ENCODE results near the gene STARD5. TPM values are rescaled to one million over a fixed set of nuclear protein-coding genes. Genes with fewer than 3 reads are reported as not detected.

Gene STARD5
- total and polyA plus RNA-seq, 2 experiments from 2014 or later = 3.8 to 10.1 TPM

DNA sequence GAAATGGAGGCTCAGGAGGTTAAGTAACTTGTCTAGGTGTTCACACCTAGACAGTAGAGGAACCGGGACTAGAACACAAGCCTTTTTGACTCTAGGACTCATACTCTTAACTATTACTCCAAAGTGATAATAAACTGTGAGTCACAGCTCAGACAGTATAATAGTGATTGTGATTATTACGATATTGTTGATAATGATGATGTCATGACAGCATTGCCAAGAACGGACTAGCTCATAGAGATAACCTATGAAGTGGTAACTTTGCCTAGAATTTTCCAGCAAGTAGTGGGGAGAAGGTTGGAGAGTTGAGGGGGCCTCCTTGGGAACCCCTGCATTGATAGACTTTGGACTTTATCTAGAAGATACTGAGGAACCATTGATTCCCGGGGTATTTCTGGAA lies 34.0 kb downstream of the STARD5 start:
- H3K36me3 ChIP-seq (ENCODE audit: insufficient read depth) = no peaks in the 10 kb centered on the region
- H3K27me3 ChIP-seq (ENCODE audit: insufficient read depth) = no peaks in the 10 kb centered on the region
- H3K27ac ChIP-seq (ENCODE audit: low read depth) = no peak overlapping the region
- no peaks in the 10 kb centered on the region for H4K20me1 ChIP-seq (replicated peaks; ENCODE audit: insufficient read depth)
- no peaks in the 10 kb centered on the region for H3F3A ChIP-seq (replicated peaks; ENCODE audit: low read depth)
- peaks cover 5% of the 10 kb centered on the region for H3K27me3 Mint-ChIP-seq (ENCODE audit: insufficient read depth, low read depth, poor library complexity)
- H3K9me3 Mint-ChIP-seq = no peaks in the 10 kb centered on the region
- peaks cover 14% of the 10 kb centered on the region for H3K4me1 Mint-ChIP-seq
- no peak overlapping the region for H3K4me3 ChIP-seq
- no peaks in the 10 kb centered on the region for H3K4me1 ChIP-seq (ENCODE audit: insufficient read depth)
- no peak for ATAC-seq
- H3K79me2 ChIP-seq (replicated peaks; ENCODE audit: insufficient read depth) = no peaks in the 10 kb centered on the region
- no peaks in the 10 kb centered on the region for H3K9me2 ChIP-seq (ENCODE audit: insufficient read depth)
- no peak overlapping the region for H3K27ac Mint-ChIP-seq
- H2AFZ ChIP-seq = no peak overlapping the region
- H3K4me3 Mint-ChIP-seq = no peak overlapping the region
- DNase-seq (ENCODE audit: low spot score) = no peak
- no peaks in the 10 kb centered on the region for H3K36me3 Mint-ChIP-seq (ENCODE audit: low read depth)
- TF ChIP-seq STAT1 (IDR thresholded peaks at IDR 0.05; ENCODE audit: unreplicated experiment) (no peak), EZH2 (IDR thresholded peaks at IDR 0.05; ENCODE audit: low read depth, unreplicated experiment) (no peak), ZNF331 (CRISPR knock-in tag; IDR thresholded peaks at IDR 0.05; ENCODE audit: low read depth) (no peak), CREB1 (CRISPR knock-in tag; IDR thresholded peaks at IDR 0.05; ENCODE audit: low read depth) (no peak), ZNF114 (CRISPR knock-in tag; IDR thresholded peaks at IDR 0.05) (no peak), POLR2AphosphoS5 (IDR thresholded peaks at IDR 0.05; ENCODE audit: low read depth) (no peak), EZH2phosphoT487 (IDR thresholded peaks at IDR 0.05; ENCODE audit: unreplicated experiment) (no peak), JUNB (IDR thresholded peaks at IDR 0.05; ENCODE audit: unreplicated experiment) (no peak), NANOG (IDR thresholded peaks at IDR 0.05; ENCODE audit: borderline replicate concordance) (no peak)
- TF ChIP-seq, protein P1, sequence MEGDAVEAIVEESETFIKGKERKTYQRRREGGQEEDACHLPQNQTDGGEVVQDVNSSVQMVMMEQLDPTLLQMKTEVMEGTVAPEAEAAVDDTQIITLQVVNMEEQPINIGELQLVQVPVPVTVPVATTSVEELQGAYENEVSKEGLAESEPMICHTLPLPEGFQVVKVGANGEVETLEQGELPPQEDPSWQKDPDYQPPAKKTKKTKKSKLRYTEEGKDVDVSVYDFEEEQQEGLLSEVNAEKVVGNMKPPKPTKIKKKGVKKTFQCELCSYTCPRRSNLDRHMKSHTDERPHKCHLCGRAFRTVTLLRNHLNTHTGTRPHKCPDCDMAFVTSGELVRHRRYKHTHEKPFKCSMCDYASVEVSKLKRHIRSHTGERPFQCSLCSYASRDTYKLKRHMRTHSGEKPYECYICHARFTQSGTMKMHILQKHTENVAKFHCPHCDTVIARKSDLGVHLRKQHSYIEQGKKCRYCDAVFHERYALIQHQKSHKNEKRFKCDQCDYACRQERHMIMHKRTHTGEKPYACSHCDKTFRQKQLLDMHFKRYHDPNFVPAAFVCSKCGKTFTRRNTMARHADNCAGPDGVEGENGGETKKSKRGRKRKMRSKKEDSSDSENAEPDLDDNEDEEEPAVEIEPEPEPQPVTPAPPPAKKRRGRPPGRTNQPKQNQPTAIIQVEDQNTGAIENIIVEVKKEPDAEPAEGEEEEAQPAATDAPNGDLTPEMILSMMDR (conservative IDR thresholded peaks at IDR 0.05; ENCODE audit: low read depth in 2 of 2) = no peak
- TF ChIP-seq, protein P2, sequence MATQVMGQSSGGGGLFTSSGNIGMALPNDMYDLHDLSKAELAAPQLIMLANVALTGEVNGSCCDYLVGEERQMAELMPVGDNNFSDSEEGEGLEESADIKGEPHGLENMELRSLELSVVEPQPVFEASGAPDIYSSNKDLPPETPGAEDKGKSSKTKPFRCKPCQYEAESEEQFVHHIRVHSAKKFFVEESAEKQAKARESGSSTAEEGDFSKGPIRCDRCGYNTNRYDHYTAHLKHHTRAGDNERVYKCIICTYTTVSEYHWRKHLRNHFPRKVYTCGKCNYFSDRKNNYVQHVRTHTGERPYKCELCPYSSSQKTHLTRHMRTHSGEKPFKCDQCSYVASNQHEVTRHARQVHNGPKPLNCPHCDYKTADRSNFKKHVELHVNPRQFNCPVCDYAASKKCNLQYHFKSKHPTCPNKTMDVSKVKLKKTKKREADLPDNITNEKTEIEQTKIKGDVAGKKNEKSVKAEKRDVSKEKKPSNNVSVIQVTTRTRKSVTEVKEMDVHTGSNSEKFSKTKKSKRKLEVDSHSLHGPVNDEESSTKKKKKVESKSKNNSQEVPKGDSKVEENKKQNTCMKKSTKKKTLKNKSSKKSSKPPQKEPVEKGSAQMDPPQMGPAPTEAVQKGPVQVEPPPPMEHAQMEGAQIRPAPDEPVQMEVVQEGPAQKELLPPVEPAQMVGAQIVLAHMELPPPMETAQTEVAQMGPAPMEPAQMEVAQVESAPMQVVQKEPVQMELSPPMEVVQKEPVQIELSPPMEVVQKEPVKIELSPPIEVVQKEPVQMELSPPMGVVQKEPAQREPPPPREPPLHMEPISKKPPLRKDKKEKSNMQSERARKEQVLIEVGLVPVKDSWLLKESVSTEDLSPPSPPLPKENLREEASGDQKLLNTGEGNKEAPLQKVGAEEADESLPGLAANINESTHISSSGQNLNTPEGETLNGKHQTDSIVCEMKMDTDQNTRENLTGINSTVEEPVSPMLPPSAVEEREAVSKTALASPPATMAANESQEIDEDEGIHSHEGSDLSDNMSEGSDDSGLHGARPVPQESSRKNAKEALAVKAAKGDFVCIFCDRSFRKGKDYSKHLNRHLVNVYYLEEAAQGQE (IDR thresholded peaks at IDR 0.05; ENCODE audit: unreplicated experiment) = no peak
- TF ChIP-seq, protein P3, sequence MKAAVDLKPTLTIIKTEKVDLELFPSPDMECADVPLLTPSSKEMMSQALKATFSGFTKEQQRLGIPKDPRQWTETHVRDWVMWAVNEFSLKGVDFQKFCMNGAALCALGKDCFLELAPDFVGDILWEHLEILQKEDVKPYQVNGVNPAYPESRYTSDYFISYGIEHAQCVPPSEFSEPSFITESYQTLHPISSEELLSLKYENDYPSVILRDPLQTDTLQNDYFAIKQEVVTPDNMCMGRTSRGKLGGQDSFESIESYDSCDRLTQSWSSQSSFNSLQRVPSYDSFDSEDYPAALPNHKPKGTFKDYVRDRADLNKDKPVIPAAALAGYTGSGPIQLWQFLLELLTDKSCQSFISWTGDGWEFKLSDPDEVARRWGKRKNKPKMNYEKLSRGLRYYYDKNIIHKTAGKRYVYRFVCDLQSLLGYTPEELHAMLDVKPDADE (IDR thresholded peaks at IDR 0.05) = no peak
- TF ChIP-seq, protein P4, sequence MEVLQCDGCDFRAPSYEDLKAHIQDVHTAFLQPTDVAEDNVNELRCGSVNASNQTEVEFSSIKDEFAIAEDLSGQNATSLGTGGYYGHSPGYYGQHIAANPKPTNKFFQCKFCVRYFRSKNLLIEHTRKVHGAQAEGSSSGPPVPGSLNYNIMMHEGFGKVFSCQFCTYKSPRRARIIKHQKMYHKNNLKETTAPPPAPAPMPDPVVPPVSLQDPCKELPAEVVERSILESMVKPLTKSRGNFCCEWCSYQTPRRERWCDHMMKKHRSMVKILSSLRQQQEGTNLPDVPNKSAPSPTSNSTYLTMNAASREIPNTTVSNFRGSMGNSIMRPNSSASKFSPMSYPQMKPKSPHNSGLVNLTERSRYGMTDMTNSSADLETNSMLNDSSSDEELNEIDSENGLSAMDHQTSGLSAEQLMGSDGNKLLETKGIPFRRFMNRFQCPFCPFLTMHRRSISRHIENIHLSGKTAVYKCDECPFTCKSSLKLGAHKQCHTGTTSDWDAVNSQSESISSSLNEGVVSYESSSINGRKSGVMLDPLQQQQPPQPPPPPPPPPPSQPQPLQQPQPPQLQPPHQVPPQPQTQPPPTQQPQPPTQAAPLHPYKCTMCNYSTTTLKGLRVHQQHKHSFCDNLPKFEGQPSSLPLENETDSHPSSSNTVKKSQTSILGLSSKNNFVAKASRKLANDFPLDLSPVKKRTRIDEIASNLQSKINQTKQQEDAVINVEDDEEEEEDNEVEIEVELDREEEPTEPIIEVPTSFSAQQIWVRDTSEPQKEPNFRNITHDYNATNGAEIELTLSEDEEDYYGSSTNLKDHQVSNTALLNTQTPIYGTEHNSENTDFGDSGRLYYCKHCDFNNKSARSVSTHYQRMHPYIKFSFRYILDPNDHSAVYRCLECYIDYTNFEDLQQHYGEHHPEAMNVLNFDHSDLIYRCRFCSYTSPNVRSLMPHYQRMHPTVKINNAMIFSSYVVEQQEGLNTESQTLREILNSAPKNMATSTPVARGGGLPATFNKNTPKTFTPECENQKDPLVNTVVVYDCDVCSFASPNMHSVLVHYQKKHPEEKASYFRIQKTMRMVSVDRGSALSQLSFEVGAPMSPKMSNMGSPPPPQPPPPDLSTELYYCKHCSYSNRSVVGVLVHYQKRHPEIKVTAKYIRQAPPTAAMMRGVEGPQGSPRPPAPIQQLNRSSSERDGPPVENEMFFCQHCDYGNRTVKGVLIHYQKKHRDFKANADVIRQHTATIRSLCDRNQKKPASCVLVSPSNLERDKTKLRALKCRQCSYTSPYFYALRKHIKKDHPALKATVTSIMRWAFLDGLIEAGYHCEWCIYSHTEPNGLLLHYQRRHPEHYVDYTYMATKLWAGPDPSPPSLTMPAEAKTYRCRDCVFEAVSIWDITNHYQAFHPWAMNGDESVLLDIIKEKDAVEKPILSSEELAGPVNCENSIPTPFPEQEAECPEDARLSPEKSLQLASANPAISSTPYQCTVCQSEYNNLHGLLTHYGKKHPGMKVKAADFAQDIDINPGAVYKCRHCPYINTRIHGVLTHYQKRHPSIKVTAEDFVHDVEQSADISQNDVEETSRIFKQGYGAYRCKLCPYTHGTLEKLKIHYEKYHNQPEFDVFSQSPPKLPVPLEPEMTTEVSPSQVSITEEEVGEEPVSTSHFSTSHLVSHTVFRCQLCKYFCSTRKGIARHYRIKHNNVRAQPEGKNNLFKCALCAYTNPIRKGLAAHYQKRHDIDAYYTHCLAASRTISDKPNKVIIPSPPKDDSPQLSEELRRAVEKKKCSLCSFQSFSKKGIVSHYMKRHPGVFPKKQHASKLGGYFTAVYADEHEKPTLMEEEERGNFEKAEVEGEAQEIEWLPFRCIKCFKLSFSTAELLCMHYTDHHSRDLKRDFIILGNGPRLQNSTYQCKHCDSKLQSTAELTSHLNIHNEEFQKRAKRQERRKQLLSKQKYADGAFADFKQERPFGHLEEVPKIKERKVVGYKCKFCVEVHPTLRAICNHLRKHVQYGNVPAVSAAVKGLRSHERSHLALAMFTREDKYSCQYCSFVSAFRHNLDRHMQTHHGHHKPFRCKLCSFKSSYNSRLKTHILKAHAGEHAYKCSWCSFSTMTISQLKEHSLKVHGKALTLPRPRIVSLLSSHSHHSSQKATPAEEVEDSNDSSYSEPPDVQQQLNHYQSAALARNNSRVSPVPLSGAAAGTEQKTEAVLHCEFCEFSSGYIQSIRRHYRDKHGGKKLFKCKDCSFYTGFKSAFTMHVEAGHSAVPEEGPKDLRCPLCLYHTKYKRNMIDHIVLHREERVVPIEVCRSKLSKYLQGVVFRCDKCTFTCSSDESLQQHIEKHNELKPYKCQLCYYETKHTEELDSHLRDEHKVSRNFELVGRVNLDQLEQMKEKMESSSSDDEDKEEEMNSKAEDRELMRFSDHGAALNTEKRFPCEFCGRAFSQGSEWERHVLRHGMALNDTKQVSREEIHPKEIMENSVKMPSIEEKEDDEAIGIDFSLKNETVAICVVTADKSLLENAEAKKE (CRISPR knock-in tag; IDR thresholded peaks at IDR 0.05) = no peak
- no peak overlapping the region for H3K4me2 ChIP-seq

All from GM23338 (cell line).